Stromal cell of bone marrow (primary cell): ENCODE measurements around the gene FAM124A.

ENCODE experiments used
- DNase-seq: peaks from one replicate; pipeline ENCODE4 v3.0.0-alpha.2; 2012; ENCODE audit warnings: low read depth

The FAM124A gene

DNA sequence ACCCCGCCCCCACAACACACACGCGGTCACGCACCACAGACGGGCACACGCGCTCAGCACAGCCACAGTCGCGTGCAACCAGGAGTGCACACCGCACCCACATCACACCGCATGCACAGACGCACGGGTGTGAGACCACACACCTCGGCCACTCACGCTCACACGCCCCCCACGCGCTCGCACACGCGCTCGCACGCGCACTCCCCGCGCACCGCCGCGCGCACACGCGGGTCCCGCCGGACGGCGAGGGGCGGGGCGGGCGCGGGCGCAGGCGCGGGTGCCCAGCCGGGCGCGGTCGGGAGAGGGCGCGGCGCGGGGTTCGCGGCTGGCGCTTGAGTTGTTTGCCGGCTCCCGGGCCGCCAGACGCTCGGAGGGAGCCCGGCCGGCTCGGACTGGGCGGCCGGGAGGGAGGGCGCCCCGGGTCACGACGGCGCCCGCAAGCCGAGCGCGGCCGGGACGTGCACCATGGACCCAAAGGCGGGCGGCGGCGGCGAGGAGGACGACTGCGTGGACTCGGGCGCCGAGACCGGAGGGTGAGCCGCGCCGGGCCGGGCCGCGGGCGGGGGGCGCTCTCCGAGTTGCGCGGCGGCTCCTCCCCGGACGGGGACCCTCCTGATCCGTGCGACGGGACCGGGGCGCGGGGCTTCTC, at the start of gene FAM124A:
FAM124A (plus strand) TSS at position 362 of the 649 bp plus-strand sequence; CDS start at position 466, 104 bp downstream.
- DNase-seq = no peak

GRCh38 chr13:51175021-51175420, 47.2 kb upstream of the FAM124A start:
- DNase-seq = no peak

GRCh38 chr13:51175639-51176038, 46.6 kb upstream of the FAM124A start:
- DNase-seq = no peak

GRCh38 chr13:51177188-51177587, 45.0 kb upstream of the FAM124A start:
- DNase-seq = no peak

- no peak for DNase-seq
Observed at GRCh38 chr13:51178456-51179074, 43.6 kb upstream of the FAM124A start.

DNA sequence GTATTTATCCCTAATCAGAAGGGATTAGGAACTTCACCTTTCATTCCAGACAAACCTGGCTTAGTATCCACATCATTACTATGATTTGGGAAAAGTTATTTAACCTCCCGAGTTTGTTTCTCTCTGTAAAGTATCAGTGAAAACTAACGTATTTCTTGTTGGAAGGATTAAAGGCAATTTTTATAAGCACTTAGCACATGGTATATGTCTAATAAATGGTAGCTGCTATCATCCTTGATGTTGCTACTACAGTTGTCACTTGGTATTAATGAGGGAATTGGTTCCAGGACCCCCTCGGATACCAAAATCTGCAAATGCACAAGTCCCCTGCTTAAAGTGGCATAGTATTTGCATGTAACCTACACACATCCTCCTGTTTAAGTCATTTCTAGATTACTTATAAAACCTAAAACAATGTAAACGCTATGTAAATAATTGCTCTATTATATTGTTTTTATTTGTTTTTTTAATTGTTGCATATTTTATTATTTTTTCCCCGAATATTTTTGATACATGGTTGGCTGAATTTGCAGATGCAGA, 42.7 kb upstream of the FAM124A start:
- no peak for DNase-seq

GRCh38 chr13:51180853-51181511, 41.2 kb upstream of the FAM124A start:
- DNase-seq = no peak

DNA sequence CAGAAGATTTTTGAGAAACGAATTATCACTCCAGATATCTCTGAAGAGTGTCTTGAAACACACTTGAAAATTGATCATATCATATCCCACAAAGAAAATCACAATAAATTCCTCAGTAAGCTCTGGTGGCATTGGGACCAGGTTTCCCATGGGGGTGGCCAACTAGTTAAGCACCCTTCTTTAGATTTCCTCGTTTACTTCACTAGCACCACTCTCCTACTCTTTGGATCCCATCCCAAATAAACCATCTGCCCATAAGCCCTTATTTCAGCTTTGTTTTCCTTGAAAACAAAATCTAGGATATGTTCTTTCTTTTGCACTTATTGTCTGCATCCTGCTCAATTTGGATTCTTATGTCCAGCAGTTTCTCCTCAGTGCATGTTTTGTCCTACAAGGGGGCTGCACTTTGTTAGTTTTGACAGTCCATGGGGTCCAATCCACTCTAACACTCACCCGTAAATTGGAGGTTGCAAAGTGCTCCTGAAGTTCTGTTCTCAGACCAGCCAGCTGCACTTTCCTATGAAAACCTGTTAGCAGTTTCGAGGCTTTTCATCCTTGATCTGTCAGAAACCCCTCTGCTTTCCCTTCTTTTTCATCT, 40.3 kb upstream of the FAM124A start:
- no peak for DNase-seq

DNA sequence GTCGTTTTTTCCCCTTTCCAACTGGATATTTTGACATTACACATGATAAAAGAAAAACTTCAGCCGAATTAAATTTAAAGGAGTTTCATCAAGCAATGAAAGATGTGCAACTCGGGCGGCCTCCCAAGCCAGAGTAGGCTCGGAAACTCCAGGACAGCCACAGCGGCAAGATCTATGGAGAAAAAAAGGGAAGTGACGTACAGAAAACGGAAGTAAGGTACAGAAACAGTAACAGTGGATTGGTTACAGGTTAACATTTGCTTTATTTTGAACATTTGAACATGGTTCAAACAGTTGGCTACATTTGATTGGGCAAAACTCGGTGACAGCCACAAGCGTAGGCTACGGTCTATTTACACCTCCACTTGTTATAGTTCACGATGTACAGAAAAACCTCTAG, 30.5 kb upstream of the FAM124A start:
- DNase-seq = no peak

- no peak for DNase-seq
Observed at GRCh38 chr13:51192348-51192747, 29.9 kb upstream of the FAM124A start.

DNA sequence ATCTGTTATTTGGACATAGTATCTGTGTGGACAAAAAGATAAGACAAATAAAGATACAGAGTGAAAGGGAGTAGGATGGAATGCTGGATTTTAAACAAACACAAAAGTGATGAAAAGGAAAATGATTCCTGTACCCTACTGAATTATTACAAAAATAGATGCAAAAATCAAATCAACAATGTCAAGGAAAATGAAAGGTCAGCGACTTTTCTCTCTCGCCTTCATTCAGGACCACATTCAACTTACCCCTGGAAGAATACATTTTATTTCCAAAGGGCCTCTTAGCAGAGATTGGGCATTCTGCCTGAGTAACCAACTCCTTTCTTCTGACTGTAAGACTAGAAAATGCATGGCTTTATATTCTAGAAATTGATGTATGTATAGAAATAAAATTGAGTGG, 28.8 kb upstream of the FAM124A start:
- no peak for DNase-seq

- DNase-seq = no peak
Observed at GRCh38 chr13:51194942-51195341, 27.3 kb upstream of the FAM124A start.

- no peak for DNase-seq
Observed at GRCh38 chr13:51201886-51202285, 20.3 kb upstream of the FAM124A start.

DNA sequence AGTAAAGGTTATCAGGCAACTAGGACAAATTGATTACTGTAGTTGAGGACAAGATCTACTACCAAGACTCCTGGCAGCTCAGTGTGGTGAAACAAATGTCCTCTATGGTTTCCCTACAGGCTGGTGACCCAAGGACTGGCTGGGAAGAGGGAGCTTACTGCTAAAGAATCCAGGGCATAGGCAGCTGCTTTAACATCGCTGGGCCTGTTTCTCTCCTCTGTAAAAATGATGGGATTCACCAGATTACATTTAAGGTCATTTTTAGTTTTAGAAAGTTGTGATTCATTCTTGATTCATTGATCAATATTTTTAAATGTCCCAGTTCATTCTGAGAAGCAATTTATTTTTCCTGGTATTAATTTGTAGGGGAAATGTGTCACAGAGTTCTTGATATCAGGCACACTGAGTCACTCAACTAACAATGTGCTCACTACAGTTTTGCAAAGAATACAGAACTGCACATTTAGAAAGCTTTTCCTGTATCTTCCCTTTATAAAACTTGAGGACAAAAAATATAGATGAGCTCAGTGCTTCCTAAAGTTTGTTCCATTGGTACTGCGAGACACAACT, 19.6 kb upstream of the FAM124A start:
- no peak for DNase-seq

DNA sequence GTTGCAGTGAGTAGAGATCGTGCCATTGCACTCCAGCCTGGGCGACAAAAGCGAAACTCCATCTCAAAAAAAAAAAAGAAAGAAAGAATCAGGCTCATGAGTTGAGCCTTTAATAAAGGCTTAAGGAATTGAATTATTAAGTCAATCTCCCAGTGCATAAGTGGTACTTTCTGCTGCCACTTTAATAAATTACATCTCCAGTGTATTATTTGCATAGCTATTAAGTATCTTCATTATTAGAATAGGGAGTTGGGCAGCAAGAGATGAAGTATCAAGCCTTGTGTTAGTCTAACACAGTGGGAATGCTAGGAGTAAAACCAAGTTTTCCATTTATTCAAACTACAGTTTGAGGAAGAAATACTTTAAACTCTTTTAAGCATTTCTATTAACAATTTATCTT, 15.6 kb upstream of the FAM124A start:
- DNase-seq = no peak

DNA sequence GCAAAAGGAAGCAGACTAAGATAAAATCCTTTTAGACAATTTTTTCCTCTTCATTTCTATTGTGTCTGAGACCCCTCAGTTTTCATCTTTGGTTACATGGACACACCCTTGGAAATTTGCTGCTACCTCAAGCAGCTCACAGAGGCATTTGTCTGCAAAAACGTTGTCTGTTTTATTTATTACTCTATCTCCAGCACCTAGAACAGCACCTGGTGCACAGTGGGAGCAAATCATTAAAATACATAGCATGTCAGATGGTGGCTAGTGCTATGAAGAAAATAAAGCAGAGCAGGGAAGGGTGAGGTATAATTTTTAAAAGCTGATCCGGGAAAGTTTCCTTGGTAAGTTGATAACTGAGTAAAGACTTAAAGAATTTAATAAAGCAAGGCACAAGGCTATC, 14.3 kb upstream of the FAM124A start:
- DNase-seq = no peak

GRCh38 chr13:51208716-51209115, 13.5 kb upstream of the FAM124A start:
- DNase-seq = no peak

DNA sequence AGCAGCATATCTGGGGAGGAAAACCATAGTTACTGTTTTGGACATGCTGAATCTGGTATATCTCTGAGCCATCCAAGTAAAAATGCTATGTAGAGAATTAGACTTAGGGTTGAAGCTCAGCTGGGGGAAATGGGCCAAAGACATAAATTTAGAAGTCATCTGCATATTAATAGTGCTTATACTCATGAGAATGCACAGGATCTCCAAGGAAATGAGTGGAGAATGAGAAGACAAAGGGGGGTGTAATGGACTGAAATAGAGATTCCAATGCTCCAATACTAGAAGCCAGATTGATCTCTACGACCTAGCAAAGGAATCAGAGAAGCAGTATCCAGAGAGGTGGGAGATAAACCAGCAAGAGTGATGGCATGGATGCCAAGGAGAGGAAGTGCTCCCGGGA, 10.3 kb upstream of the FAM124A start:
- no peak for DNase-seq

DNA sequence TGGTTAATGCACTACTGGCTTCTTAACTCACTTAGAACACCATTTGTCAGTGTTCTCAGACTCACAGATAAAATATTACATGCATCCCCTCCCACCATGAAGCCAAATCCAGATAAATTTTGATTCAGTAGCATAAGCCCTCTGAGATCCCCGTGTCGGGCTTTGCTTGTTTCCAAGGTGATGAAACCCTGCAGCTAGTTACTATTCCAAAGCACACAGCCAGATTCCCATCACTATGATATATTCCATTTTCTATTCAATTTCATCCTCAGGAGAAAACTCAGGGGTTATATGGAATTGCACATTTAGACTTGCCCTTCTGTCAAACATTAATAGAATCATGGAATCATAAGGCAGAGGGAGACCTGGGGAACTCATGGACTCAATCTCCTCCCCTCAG, 9.4 kb upstream of the FAM124A start:
- no peak for DNase-seq

DNA sequence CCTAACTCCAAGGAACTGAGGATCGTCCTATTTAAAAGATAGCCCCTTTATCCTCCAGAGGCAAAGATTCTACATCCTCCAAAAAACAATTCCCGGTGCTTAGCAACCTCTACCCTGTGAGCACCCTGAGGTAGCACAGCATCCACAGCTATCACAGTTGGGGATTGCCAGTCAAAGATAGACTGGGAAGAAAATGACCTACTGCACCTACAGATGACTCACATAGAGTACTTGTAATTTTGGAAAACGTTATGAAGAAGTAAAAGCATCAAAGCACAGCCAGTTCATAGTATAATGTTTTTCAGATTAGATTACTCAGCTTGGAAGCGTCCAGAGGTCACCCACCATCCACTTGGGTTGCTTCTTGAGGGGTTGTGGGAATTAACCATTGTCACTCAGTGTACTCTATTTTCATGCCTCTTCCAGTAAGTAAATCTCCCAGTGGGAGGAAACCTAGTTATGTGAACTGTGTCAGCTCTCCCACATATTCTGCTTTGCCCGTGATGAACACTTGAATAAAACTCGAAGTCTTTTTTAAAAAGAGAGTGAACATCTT, 8.9 kb upstream of the FAM124A start:
- DNase-seq = no peak

GRCh38 chr13:51218626-51219025, 3.6 kb upstream of the FAM124A start:
- DNase-seq = no peak

DNA sequence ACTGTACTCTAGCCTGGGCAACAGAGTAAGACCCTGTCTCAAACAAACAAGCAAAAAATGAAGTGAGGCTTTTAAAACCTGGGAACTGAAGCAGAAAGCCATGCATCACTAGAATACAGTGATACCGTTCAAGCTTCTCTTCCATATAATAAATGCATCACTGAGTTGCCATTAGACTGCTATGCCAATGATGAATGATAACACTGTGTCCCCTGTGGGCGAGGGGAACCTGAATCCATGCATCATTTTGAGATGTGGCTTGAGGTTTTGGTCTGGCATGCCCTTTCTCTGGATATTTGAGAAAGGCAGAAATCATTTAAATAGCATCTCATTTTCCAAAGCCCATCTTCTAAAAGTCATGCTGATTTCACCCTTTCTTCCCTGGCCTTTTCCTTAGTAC, 1.5 kb upstream of the FAM124A start:
- no peak for DNase-seq
